ENCODE data around the gene VPS51.

DNA sequence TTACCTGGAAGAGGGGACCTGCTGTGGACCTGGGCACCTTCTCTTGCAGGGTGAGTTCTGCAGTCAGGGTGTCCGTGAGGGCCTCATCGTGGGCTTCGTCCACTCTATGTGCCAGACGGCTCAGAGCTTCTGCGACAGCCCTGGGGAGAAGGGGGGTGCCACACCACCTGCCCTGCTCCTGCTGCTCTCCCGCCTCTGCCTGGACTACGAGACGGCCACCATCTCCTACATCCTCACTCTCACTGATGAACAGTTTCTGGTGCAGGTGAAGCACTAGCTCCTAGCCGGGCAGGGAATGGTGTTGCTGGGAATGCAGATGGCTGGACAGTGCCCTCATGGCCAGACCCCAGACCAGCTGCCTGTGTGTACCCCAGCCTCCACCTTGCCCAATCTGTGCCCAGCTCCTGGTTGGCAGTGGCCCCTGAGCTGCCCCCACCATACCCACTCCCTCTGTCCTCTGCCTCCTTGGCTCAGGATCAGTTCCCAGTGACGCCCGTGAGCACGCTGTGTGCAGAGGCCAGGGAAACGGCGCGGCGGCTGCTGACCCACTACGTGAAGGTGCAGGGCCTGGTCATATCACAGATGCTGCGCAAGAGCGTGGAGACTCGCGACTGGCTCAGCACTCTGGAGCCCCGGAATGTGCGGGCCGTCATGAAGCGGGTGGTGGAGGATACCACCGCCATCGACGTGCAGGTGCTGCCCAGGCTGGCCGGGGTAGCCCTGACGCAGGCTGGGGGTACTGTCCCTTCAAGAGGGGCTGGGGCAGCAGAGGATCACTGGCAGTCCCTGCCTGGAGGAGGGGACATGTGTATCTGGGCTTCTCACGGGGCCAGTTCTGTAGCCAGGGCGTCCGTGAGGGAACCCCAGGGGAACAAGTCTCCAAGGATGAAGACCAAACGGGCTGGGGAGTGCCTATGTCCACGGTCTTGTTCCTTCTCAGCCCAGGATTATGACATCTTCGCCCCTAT lies 13.5 kb downstream of the VPS51 start:
- TF ChIP-seq POLR2AphosphoS5 (IDR thresholded peaks at IDR 0.05; ENCODE audit: low read length) (no peak; the same call in 1 of the 2 replicates), RUNX3 (IDR thresholded peaks at IDR 0.05; ENCODE audit: low read length) (no peak)
- TF ChIP-seq, protein P1, sequence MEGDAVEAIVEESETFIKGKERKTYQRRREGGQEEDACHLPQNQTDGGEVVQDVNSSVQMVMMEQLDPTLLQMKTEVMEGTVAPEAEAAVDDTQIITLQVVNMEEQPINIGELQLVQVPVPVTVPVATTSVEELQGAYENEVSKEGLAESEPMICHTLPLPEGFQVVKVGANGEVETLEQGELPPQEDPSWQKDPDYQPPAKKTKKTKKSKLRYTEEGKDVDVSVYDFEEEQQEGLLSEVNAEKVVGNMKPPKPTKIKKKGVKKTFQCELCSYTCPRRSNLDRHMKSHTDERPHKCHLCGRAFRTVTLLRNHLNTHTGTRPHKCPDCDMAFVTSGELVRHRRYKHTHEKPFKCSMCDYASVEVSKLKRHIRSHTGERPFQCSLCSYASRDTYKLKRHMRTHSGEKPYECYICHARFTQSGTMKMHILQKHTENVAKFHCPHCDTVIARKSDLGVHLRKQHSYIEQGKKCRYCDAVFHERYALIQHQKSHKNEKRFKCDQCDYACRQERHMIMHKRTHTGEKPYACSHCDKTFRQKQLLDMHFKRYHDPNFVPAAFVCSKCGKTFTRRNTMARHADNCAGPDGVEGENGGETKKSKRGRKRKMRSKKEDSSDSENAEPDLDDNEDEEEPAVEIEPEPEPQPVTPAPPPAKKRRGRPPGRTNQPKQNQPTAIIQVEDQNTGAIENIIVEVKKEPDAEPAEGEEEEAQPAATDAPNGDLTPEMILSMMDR (IDR thresholded peaks at IDR 0.05 in 2 of 3, conservative IDR thresholded peaks at IDR 0.05 in 1 of 3; ENCODE audit: control insufficient read depth in 2 of 3, extremely low read depth in 1 of 3, insufficient read depth in 1 of 3, low read depth in 3 of 3, low read length in 3 of 3): no peak
- TF ChIP-seq, protein P2, sequence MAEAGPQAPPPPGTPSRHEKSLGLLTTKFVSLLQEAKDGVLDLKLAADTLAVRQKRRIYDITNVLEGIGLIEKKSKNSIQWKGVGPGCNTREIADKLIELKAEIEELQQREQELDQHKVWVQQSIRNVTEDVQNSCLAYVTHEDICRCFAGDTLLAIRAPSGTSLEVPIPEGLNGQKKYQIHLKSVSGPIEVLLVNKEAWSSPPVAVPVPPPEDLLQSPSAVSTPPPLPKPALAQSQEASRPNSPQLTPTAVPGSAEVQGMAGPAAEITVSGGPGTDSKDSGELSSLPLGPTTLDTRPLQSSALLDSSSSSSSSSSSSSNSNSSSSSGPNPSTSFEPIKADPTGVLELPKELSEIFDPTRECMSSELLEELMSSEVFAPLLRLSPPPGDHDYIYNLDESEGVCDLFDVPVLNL (IDR thresholded peaks at IDR 0.05; ENCODE audit: low read depth, low read length): no peak

Measured in GM12878 (cell line).